GM06990 (cell line): Measurements from ENCODE around the gene ST6GALNAC4.

Experiments
- DNase-seq: peaks from one replicate; pipeline ENCODE4 v3.0.0-alpha.2; 2011; ENCODE audit not compliant: insufficient read length; ENCODE audit errors: extremely low read depth
- H3K27me3 ChIP-seq: replicated peaks from 2 replicates; pipeline ENCODE4 v1.6.0; 2011; ENCODE audit warnings: low read length; ENCODE audit not compliant: control insufficient read depth, insufficient read depth
- H3K36me3 ChIP-seq: 2 replicates; pipeline ENCODE4 v1.5.1; 2011; ENCODE audit warnings: low read length; ENCODE audit not compliant: control insufficient read depth, insufficient read depth
- H3K4me3 ChIP-seq: replicated peaks from 2 replicates; pipeline ENCODE4 v1.5.1; 2011; ENCODE audit warnings: low read depth, mild to moderate bottlenecking, control low read depth, low read length
- TF ChIP-seq, protein P1 (sequence below): IDR thresholded peaks from 2 replicates; pipeline ENCODE4 v1.5.1; 2011; ENCODE audit warnings: low read length, control low read depth, mild to moderate bottlenecking, inconsistent platforms; ENCODE audit not compliant: insufficient read depth, poor library complexity, severe bottlenecking

ST6GALNAC4 gene

DNA sequence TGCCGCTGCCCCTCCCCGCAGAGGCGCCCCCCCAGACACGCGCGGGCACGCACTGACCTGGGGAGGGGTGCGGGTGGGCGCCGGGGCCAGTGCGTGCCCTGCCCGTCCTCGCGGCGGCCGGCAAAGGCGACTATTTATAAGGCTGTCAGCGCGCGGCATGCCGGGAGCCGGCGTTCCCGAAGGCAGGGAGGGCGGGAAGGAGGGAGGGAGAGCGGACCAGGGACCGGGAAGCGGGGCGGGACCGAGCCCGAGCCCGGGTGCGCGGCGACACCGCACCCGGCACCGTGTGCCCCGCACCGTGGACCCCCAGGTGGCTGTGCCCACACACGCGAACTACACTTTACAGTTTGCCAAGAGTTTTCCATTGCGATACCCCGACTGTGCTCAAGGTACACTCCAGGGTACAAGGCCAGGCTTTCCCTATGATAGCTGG is 39.3 kb downstream of the ST6GALNAC4 start, which contains the start of gene AK1:
TSS of gene AK1 (minus strand) at position 110 of the 433 bp plus-strand sequence. CDS start 3,058 bp downstream, outside the sequence.
- H3K4me3 ChIP-seq: no peak within 1 kb of the TSS
- TF ChIP-seq, protein P1, sequence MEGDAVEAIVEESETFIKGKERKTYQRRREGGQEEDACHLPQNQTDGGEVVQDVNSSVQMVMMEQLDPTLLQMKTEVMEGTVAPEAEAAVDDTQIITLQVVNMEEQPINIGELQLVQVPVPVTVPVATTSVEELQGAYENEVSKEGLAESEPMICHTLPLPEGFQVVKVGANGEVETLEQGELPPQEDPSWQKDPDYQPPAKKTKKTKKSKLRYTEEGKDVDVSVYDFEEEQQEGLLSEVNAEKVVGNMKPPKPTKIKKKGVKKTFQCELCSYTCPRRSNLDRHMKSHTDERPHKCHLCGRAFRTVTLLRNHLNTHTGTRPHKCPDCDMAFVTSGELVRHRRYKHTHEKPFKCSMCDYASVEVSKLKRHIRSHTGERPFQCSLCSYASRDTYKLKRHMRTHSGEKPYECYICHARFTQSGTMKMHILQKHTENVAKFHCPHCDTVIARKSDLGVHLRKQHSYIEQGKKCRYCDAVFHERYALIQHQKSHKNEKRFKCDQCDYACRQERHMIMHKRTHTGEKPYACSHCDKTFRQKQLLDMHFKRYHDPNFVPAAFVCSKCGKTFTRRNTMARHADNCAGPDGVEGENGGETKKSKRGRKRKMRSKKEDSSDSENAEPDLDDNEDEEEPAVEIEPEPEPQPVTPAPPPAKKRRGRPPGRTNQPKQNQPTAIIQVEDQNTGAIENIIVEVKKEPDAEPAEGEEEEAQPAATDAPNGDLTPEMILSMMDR: no peak
- H3K27me3 ChIP-seq: no peaks in the 10 kb centered on the region
- no peaks in the 10 kb centered on the region for H3K36me3 ChIP-seq
- DNase-seq: no peak

DNA sequence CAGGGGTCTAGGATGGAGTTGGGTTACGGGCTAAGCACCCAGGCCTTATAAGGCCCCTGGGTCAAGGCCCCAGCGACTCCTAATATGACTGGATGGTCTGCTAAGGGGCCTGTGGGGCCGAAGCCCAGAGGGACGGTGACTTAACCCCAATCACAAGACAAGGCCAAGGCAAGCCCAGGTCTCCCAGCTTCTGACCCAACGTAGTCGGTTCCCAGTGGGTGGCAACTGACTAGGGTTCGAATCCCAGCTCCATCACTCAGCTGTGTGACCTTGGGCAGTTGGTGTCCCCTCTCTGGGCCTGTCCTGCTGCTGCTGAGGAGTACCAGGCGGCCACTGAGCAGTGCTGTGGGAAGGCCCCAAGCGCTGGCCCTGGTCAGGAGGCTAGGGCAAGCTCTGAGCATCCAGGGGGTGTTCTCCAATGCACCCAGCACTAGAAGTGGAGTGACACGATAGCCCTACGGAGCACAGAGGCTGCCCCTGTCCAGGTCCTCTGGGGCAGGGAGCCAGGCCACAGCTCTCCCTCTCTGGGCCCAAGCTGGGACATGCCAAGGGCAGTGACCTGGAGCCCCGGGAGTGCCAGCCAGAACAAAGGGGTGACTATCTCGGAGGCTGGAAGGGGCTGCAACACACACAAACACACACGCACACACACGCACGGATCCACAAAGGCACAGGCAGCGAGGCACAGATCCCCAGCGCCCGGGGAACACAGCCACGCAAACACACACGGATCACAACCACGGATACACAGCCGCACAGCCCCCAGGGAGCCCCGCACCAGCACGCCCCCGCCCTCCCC is 39.9 kb downstream of the ST6GALNAC4 start:
- no peaks in the 10 kb centered on the region for H3K36me3 ChIP-seq
- no peaks in the 10 kb centered on the region for H3K27me3 ChIP-seq
- DNase-seq: no peak
- no peak overlapping the region for H3K4me3 ChIP-seq
- TF ChIP-seq, protein P1: no peak

DNA sequence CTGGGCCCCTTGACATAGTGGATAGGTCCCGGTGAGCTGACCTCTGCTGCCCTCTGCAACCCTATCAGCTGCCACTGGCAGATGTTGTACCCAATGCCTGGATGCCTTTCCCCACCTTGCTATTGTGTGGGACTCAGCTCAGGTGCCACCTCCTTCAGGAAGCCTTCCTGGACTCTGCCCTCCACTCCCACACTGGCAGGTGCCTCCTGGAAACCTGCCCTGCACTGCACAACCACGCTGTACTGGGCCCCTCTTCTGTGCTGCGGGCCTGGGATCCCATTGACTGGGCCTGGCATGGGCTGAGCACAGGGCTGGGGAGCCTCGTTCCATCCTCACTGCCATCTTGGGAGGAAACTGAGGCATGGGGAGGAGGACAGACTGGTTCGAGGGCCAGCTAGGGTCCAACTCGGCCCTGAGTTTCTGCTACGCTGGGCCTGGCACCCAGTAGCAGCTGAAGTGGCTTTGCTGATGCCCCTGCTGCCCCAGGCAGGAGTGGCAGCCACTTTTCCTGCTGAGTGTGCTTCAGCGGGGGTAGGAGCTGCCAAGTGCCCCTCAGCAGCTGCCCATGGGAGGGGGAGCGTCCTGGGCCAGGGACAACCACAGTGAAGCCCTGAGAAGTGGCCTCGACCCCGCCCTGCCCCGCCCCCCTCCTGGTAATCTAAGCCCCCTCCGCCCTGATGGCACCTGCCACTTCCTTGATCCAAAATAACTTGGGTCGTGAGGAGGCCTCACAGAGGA is 40.6 kb downstream of the ST6GALNAC4 start:
- TF ChIP-seq, protein P1: no peak
- DNase-seq: no peak
- H3K27me3 ChIP-seq: no peaks in the 10 kb centered on the region
- H3K36me3 ChIP-seq: no peaks in the 10 kb centered on the region
- no peak overlapping the region for H3K4me3 ChIP-seq

DNA sequence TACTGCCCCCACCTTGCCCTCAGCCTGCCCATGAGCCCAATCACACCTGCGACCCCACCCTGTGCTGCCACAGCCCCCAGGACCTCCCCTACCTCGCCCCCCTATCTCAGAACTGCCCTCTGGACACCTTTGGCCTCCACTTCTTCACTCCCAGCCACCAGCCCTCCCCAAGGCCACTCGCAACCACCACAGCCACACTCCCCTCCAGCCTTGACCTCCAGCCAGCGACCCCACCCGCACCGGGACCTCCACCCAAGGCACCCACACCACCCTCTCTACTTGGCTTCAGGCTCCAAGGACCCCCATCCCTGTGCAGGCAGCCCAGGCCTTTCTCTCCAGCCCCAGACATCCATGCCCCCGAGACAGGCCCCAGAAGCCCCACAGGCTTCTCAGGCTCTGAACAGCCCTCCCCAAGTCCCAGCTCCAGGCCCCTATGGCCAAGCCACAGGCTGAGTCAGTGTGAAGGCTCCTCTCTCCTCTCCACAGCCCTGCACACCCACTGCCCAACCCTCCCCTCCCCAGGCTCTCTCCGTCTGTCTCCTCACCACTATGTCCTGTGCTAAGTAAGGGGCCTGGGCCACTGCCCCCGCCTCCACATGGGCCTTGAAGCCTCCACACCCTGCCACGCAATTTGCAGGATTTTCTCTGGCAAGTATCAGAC is 41.4 kb downstream of the ST6GALNAC4 start:
- TF ChIP-seq, protein P1: no peak
- no peak overlapping the region for H3K4me3 ChIP-seq
- no peaks in the 10 kb centered on the region for H3K36me3 ChIP-seq
- DNase-seq: no peak
- no peaks in the 10 kb centered on the region for H3K27me3 ChIP-seq

DNA sequence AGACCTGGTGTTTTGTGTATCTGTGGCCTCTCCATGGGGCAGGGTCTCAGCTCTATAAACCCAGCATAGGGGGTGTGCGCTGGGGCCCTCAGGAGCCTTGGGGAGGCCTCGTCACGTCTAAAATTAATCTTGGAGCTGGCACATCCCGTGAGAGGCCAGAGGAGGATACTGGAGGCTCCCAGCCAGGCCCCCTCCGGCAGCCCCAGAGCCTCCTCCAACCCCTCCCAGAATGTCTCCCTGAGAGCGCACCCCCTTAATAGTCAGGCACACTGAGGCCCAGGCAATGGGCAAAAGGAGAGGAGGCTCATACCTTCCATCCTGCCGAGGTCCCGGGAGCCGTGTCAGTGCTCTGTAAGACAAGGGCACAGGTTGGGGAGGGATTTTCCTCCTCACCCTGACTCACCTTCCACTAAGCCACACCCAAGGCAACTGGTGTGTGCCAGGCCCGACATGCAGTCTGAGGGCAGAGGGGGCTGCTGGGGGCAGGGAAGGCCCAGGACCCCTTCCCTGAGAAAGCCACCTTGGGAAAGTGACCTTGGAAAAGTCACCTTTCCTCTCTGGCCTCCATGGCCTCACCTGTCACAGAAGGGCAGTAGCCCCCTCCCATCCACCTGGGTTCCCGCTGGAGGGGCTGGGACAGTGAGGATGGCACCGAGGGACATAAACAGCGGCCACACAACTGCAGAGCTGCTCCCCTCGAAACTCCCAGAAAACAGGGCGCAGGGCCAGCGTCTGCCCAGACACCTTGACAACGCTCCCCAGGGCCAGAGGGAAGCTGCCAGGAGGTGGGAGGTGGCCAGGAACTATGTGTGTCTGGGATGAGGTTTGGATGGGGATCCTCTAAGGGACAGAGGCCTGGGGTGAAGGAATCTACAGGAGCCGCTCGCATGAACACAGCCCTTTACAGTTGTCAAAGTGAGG is 42.3 kb downstream of the ST6GALNAC4 start:
- Histone ChIP-seq H3K36me3 (no peaks in the 10 kb centered on the region), H3K27me3 (no peaks in the 10 kb centered on the region), H3K4me3 (no peak overlapping the region)
- no peak for DNase-seq
- TF ChIP-seq, protein P1: no peak
